ENCODE results near the gene DAND5. TPM values are rescaled to one million over a fixed set of nuclear protein-coding genes. Genes with fewer than 3 reads are reported as not detected.

Gene DAND5
- total and polyA plus RNA-seq, 2 of the 13 experiments (the other 11 are each of a cell fraction or from before 2014, with no cell fraction given): 0.04 TPM; not detected in 1

DNA sequence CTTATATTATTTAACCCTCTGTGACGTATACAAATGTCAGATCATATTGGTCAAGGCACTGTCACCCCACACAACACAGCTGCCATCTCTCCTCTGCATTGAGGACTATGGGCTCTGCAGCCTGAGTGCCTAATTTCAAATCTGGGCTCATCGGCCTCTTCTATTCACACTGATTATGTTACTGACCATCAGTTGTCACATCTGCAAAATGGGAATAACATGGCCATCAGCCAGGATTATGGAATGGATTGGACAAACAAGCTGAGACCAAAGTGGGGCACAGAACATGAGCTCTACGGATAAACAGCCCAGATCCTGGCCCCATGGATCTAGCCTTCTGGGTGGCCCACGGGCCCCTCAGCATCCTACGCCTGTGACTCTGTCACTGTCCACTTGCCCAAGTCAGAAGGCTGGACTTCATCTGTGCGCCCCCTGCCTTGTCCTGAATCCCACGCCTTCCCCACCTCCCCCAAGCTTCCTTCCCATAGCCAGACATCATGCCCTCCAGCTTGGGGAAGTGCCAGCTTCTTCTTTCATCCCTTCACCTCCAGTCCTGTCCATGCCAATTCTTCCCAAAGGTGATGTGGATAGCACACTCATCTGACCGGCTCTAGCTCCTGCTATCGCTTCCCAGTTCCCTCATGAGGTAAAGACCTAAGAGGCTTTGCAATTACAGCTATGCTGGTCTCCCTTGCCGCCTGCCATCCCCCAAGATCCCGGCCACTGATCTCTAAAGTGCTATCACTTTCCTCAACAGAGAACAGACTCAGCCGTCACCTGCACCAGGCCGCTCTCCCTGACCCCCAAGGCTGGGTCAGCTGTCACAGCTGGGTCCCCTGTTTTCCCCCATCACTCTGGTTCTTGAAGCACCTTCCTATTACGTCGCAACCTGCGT is 36.7 kb upstream of the DAND5 start:
- H3K36me3 ChIP-seq (replicated peaks in 1 of 2; ENCODE audit: control insufficient read depth in 1 of 2, insufficient read depth in 2 of 2, low read length in 2 of 2): peaks cover 12 to 23% of the 10 kb centered on the region in 2 experiments
- ATAC-seq: peak; percentile 11
- intact Hi-C loops (cut with micrococcal nuclease; ENCODE audit: unreplicated experiment): no loop called here
- ChIA-PET CTCF (ENCODE audit: low intra/inter-chr PET ratio, low total read pairs) (no interaction called here), POLR2A (interaction anchor here (0.8 to 2.9 kb wide), 7 partner anchors 12 to 914 kb away, joined by 3 to 40 read pairs (median 12); partner anchors contain the start of genes GCDH and RAD23A)
- H3K4me2 ChIP-seq (ENCODE audit: low read depth, low read length): peak overlapping the region; percentile 92
- in situ Hi-C loops (cut with HindIII; ENCODE audit: extremely low pct_ligation_motif_present, low pct_unique_long_range_greater_than_20kb): no loop called here
- FAIRE-seq: no peak
- H3K9me3 ChIP-seq (ENCODE audit: low read length): no peaks in the 10 kb centered on the region
- H3K9ac ChIP-seq (ENCODE audit: insufficient read depth, low read depth, low read length): peak overlapping the region; percentile 81
- 0 out of 2 replicates have a peak, but pooled peaks cover 4% of the 10 kb centered on the region for H4K20me1 ChIP-seq (ENCODE audit: insufficient read depth, low read length)
- H3K27me3 ChIP-seq (ENCODE audit: control insufficient read depth in 1 of 2, insufficient read depth in 2 of 2, low read length in 2 of 2): no peaks in the 10 kb centered on the region; a peak in 1 of 5 replicates
- H3K27ac ChIP-seq (ENCODE audit: extremely low read length, insufficient read depth, low read length): peak overlapping the region; percentile 59
- 22% methylated on average over 14 of the region's 16 CpGs for WGBS (ENCODE audit: low lambda C conversion rate)
- BruUV-seq (replicated peaks): no TSS peak
- no peak overlapping the region for H2AFZ ChIP-seq (ENCODE audit: low read length)
- no peak for DNase-seq (ENCODE audit: low spot score)
- H3K4me3 ChIP-seq (replicated peaks in 1 of 3; ENCODE audit: insufficient read depth in 1 of 3, low read depth in 2 of 3, low read length in 3 of 3): peak overlapping the region; percentile 68 to 85 (median 85)
- peaks cover 20% of the 10 kb centered on the region for H3K79me2 ChIP-seq (ENCODE audit: insufficient read depth, low read length)
- H3K4me1 ChIP-seq (ENCODE audit: insufficient read depth, low read length): peaks cover 38% of the 10 kb centered on the region
- TF ChIP-seq ZZZ3 (CRISPR knock-in tag; IDR thresholded peaks at IDR 0.05; ENCODE audit: borderline replicate concordance) (0 out of 2 replicates have a peak, but pooled peaks have one; percentile 2), CTCF (CRISPR knock-in tag; IDR thresholded peaks at IDR 0.05) (peak; percentile 18; the same call in 1 of the 2 replicates), ZNF607 (CRISPR knock-in tag; IDR thresholded peaks at IDR 0.05; ENCODE audit: borderline replicate concordance) (0 out of 2 replicates have a peak, but pooled peaks have one; percentile 28), ZNF143 (CRISPR knock-in tag; IDR thresholded peaks at IDR 0.05) (0 out of 2 replicates have a peak, but pooled peaks have one; percentile 23), SMARCC2 (IDR thresholded peaks at IDR 0.05) (no peak), ZNF749 (CRISPR knock-in tag; IDR thresholded peaks at IDR 0.05; ENCODE audit: borderline replicate concordance) (0 out of 2 replicates have a peak, but pooled peaks have one; percentile 40), ZNF629 (CRISPR knock-in tag; conservative IDR thresholded peaks at IDR 0.05) (peak; percentile 91)
- TF ChIP-seq, protein P1, sequence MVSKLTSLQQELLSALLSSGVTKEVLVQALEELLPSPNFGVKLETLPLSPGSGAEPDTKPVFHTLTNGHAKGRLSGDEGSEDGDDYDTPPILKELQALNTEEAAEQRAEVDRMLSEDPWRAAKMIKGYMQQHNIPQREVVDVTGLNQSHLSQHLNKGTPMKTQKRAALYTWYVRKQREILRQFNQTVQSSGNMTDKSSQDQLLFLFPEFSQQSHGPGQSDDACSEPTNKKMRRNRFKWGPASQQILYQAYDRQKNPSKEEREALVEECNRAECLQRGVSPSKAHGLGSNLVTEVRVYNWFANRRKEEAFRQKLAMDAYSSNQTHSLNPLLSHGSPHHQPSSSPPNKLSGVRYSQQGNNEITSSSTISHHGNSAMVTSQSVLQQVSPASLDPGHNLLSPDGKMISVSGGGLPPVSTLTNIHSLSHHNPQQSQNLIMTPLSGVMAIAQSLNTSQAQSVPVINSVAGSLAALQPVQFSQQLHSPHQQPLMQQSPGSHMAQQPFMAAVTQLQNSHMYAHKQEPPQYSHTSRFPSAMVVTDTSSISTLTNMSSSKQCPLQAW (CRISPR knock-in tag; IDR thresholded peaks at IDR 0.05): 0 out of 2 replicates have a peak, but pooled peaks have one; percentile 16
- TF ChIP-seq, protein P2, sequence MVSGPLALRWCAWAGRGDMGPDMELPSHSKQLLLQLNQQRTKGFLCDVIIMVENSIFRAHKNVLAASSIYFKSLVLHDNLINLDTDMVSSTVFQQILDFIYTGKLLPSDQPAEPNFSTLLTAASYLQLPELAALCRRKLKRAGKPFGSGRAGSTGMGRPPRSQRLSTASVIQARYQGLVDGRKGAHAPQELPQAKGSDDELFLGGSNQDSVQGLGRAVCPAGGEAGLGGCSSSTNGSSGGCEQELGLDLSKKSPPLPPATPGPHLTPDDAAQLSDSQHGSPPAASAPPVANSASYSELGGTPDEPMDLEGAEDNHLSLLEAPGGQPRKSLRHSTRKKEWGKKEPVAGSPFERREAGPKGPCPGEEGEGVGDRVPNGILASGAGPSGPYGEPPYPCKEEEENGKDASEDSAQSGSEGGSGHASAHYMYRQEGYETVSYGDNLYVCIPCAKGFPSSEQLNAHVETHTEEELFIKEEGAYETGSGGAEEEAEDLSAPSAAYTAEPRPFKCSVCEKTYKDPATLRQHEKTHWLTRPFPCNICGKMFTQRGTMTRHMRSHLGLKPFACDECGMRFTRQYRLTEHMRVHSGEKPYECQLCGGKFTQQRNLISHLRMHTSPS (CRISPR knock-in tag; IDR thresholded peaks at IDR 0.05; ENCODE audit: low read depth): no peak

Data from HepG2 (cell line).